Caco-2 (cell line): ENCODE results near the gene TBPL1. TPM values are rescaled to one million over a fixed set of nuclear protein-coding genes. Genes with fewer than 3 reads are reported as not detected.

Experiments used
- BruUV-seq: library from RNA; stranded (reverse); fragments of 400-500 nt; replicated peaks from 2 replicates; lab custom pipeline; 2021; lab: Mats Ljungman, UMichigan
- CTCF ChIA-PET: fragments of 300-600 bp; sonication (Branson Sonifier 250); formaldehyde crosslinking; loops from one replicate; lab custom pipeline; 2022; ENCODE audit warnings: antibody characterized with exemption; lab: Charles Lee
- POLR2A ChIA-PET: fragments of 300-600 bp; sonication (Branson Sonifier 250); formaldehyde crosslinking; loops from one replicate; lab custom pipeline; 2022; ENCODE audit warnings: antibody characterized with exemption; lab: Charles Lee
- DNase-seq, 2 experiments: peaks; one replicate each; pipeline versions ENCODE4 v3.0.0 to v3.0.0-alpha.2; 2020 to 2022
- H3K27me3 ChIP-seq: replicated peaks from 2 replicates; pipeline ENCODE4 v1.6.0; 2011; ENCODE audit warnings: low read length; ENCODE audit not compliant: control insufficient read depth, insufficient read depth
- H3K36me3 ChIP-seq: 2 replicates; pipeline ENCODE4 v1.5.1; 2011; ENCODE audit warnings: low read length; ENCODE audit not compliant: control insufficient read depth, insufficient read depth
- H3K4me1 ChIP-seq: fragments of 250-450 bp; sonication (Bioruptor Pico); 2 replicates; pipeline ENCODE4 v1.5.1; 2020; ENCODE audit warnings: mild to moderate bottlenecking
- H3K4me3 ChIP-seq: 2 replicates; pipeline ENCODE4 v1.5.1; 2011; ENCODE audit warnings: low read depth, mild to moderate bottlenecking, control low read depth, low read length
- H3K9me3 ChIP-seq: fragments of 250-450 bp; sonication (Bioruptor Pico); 2 replicates; pipeline ENCODE4 v1.5.1; 2020; ENCODE audit warnings: mild to moderate bottlenecking, moderate library complexity
- H3K27ac Mint-ChIP-seq: one replicate; pipeline ENCODE4 v1.8.0; 2022; ENCODE audit warnings: mixed read lengths; ENCODE audit not compliant: unreplicated experiment
- H3K27me3 Mint-ChIP-seq: one replicate; pipeline ENCODE4 v1.8.0; 2022; ENCODE audit warnings: mixed read lengths; ENCODE audit not compliant: insufficient read depth, unreplicated experiment
- H3K36me3 Mint-ChIP-seq: one replicate; pipeline ENCODE4 v1.8.0; 2022; ENCODE audit warnings: mild to moderate bottlenecking, mixed read lengths; ENCODE audit not compliant: insufficient read depth, unreplicated experiment
- H3K4me1 Mint-ChIP-seq: one replicate; pipeline ENCODE4 v1.8.0; 2022; ENCODE audit warnings: low read depth, mixed read lengths; ENCODE audit not compliant: unreplicated experiment
- H3K4me3 Mint-ChIP-seq: one replicate; pipeline ENCODE4 v1.8.0; 2022; ENCODE audit warnings: mild to moderate bottlenecking, moderate library complexity, mixed read lengths; ENCODE audit not compliant: unreplicated experiment
- H3K9me3 Mint-ChIP-seq: one replicate; pipeline ENCODE4 v1.8.0; 2022; ENCODE audit warnings: mixed read lengths; ENCODE audit not compliant: unreplicated experiment
- CTCF ChIP-seq, 2 experiments: fragments of 200-600 bp in 1 of 2; IDR thresholded peaks; 1 replicate in 1 of 2; 2 replicates in 1 of 2; pipeline versions ENCODE4 v1.5.1 to v1.8.0; 2011 to 2022; ENCODE audit warnings: antibody characterized with exemption in 1 of 2, control low read depth in 1 of 2, inconsistent platforms in 1 of 2, low read depth in 1 of 2, low read length in 1 of 2, mild to moderate bottlenecking in 1 of 2, moderate library complexity in 1 of 2; ENCODE audit not compliant: insufficient read depth in 1 of 2, severe bottlenecking in 1 of 2, unreplicated experiment in 1 of 2
- intact Hi-C: fragments of 100-400 bp; cut with micrococcal nuclease; formaldehyde crosslinking; loops from one replicate; pipeline ENCODE4 v1.10.0; 2022; ENCODE audit not compliant: unreplicated experiment
- total RNA-seq: library from RNA; stranded (reverse); gene quantifications from 2 replicates; pipeline ENCODE4 v1.2.3, GENCODE V29; 2022

Gene TBPL1
- total RNA-seq, 1 experiment from 2014 or later: 19.3 TPM

- no peak for TF ChIP-seq CTCF (IDR thresholded peaks at IDR 0.05; ENCODE audit: insufficient read depth in 1 of 2, low read depth in 1 of 2, low read length in 1 of 2, severe bottlenecking in 1 of 2, unreplicated experiment in 1 of 2)
- POLR2A ChIA-PET: no interaction called here
- CTCF ChIA-PET: no interaction called here
- no peak overlapping the region for H3K4me3 Mint-ChIP-seq
- H3K27ac Mint-ChIP-seq: no peak overlapping the region
- no TSS peak for BruUV-seq
- H3K4me1 ChIP-seq: no peaks in the 10 kb centered on the region
- H3K27me3 ChIP-seq: no peaks in the 10 kb centered on the region
- no peaks in the 10 kb centered on the region for H3K36me3 ChIP-seq
- intact Hi-C loops: no loop called here
- H3K27me3 Mint-ChIP-seq: peaks cover 3% of the 10 kb centered on the region
- no peak overlapping the region for H3K4me3 ChIP-seq
- H3K9me3 ChIP-seq: no peaks in the 10 kb centered on the region
- no peaks in the 10 kb centered on the region for H3K36me3 Mint-ChIP-seq
- no peaks in the 10 kb centered on the region for H3K4me1 Mint-ChIP-seq
- no peak for DNase-seq
- H3K9me3 Mint-ChIP-seq: no peaks in the 10 kb centered on the region
These were observed 76.8 kb downstream of the TBPL1 start for GRCh38 chr6:134029495-134030455.

DNA sequence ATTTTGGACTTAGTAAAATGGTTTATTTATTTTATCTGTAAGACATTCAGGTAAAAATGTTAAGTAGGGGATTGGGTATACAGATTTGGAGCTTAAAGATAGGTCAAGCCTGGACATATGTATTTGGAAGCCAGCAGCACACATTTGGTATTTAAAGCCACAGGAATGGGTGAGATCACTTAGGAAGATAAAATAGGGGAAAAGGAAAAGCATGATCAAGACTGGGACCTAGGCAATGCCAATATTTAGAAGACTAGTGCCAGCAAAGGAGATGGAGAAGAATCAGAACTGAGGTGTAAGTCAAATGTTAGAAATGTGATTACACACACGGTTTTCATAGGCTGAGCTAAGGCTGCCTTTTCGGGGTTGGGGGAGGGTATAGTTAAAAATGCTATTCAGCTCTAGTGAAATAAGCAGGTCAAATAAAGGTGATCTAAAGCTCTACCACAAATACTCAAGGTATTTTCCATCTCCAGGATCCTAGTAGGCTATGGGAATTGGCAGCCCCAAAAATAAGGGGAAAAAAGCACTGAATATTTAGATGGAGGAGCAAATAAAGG is 78.8 kb downstream of the TBPL1 start:
- ChIA-PET POLR2A (no interaction called here), CTCF (no interaction called here)
- H3K27ac Mint-ChIP-seq: no peak overlapping the region
- no peaks in the 10 kb centered on the region for H3K36me3 ChIP-seq
- H3K27me3 ChIP-seq: no peaks in the 10 kb centered on the region
- TF ChIP-seq CTCF (IDR thresholded peaks at IDR 0.05; ENCODE audit: insufficient read depth in 1 of 2, low read depth in 1 of 2, low read length in 1 of 2, severe bottlenecking in 1 of 2, unreplicated experiment in 1 of 2): no peak
- no TSS peak for BruUV-seq
- no peaks in the 10 kb centered on the region for H3K36me3 Mint-ChIP-seq
- H3K4me3 Mint-ChIP-seq: no peak overlapping the region
- DNase-seq: no peak
- intact Hi-C loops: no loop called here
- H3K9me3 Mint-ChIP-seq: no peaks in the 10 kb centered on the region
- no peaks in the 10 kb centered on the region for H3K9me3 ChIP-seq
- H3K4me1 Mint-ChIP-seq: no peaks in the 10 kb centered on the region
- H3K4me3 ChIP-seq: no peak overlapping the region
- peaks cover 3% of the 10 kb centered on the region for H3K27me3 Mint-ChIP-seq
- H3K4me1 ChIP-seq: no peaks in the 10 kb centered on the region

DNA sequence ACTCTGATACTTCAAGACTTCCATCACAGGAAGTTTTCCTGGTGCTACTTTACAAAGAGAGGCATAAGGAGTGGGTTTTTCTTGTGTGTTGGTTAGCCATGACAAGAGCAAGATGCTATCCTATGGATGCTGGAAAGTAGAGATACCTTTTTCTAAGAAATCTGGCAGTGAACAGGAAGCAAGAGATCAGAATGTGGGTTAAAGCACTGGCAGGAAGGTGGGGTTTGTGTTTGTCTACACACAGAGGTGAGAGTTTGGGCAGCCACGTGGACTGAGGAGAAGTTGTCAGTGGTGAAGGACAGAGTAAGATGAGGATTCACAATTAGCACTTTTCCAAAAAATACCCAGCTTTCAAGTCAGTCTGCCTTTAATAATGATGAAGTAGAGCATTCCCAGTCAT is 81.5 kb downstream of the TBPL1 start:
- no peaks in the 10 kb centered on the region for H3K4me1 Mint-ChIP-seq
- Histone ChIP-seq H3K9me3 (no peaks in the 10 kb centered on the region), H3K4me1 (no peaks in the 10 kb centered on the region), H3K36me3 (no peaks in the 10 kb centered on the region), H3K4me3 (no peak overlapping the region), H3K27me3 (no peaks in the 10 kb centered on the region)
- no peak for DNase-seq
- no TSS peak for BruUV-seq
- no peaks in the 10 kb centered on the region for H3K36me3 Mint-ChIP-seq
- ChIA-PET POLR2A (no interaction called here), CTCF (no interaction called here)
- no peak for TF ChIP-seq CTCF (IDR thresholded peaks at IDR 0.05; ENCODE audit: insufficient read depth in 1 of 2, low read depth in 1 of 2, low read length in 1 of 2, severe bottlenecking in 1 of 2, unreplicated experiment in 1 of 2)
- no peak overlapping the region for H3K27ac Mint-ChIP-seq
- intact Hi-C loops: no loop called here
- no peaks in the 10 kb centered on the region for H3K9me3 Mint-ChIP-seq
- H3K4me3 Mint-ChIP-seq: no peak overlapping the region
- H3K27me3 Mint-ChIP-seq: peaks cover 3% of the 10 kb centered on the region
